Skeletal muscle tissue (tissue), 4 donors: ENCODE data around the gene TIPIN. TPM values are rescaled to one million over a fixed set of nuclear protein-coding genes. Genes with fewer than 3 reads are reported as not detected.
A peak's percentile ranks its signal among the peaks of the same experiment; 100 is the strongest.
"Not testable (repeated sequence)": the region's sequence is repeated elsewhere in the genome, so short reads cannot be mapped to it uniquely, and the experiment has no call there.

Experiments used
- H3K27ac ChIP-seq: one replicate; pipeline ENCODE4 v1.7.0; 2013; ENCODE audit warnings: mild to moderate bottlenecking, low read depth, low read length, inconsistent platforms
- H3K27me3 ChIP-seq, 3 donors: one replicate each; pipeline ENCODE4 v1.7.0; 2013; ENCODE audit warnings: low read length in 3 of 3; ENCODE audit not compliant: control insufficient read depth in 3 of 3, insufficient read depth in 3 of 3
- H3K36me3 ChIP-seq, 3 donors: one replicate each; pipeline ENCODE4 v1.7.0; 2013; ENCODE audit warnings: low read length in 3 of 3; ENCODE audit not compliant: control insufficient read depth in 3 of 3, insufficient read depth in 3 of 3
- H3K4me1 ChIP-seq, 3 donors: one replicate each; pipeline ENCODE4 v1.7.0; 2013; ENCODE audit warnings: low read length in 3 of 3, mild to moderate bottlenecking in 3 of 3; ENCODE audit not compliant: control insufficient read depth in 3 of 3, insufficient read depth in 3 of 3
- H3K4me3 ChIP-seq, 3 donors: one replicate each; pipeline ENCODE4 v1.7.0; 2013; ENCODE audit warnings: low read length in 3 of 3
- H3K9ac ChIP-seq, 3 donors: one replicate each; pipeline ENCODE4 v1.7.0; 2013; ENCODE audit warnings: low read length in 3 of 3, mild to moderate bottlenecking in 3 of 3, moderate library complexity in 2 of 3, low read depth in 1 of 3
- H3K9me3 ChIP-seq, 3 donors: one replicate each; pipeline ENCODE4 v1.7.0; 2013; ENCODE audit warnings: low read length in 3 of 3; ENCODE audit not compliant: control insufficient read depth in 3 of 3
- total RNA-seq: library from RNA; depleted of rRNA; stranded (reverse); fragments of >200 nt; gene quantifications from one replicate; pipeline ENCODE4 v1.2.3, GENCODE V29; 2014
- donor health status: Osteomylitis.

TIPIN gene
- total RNA-seq, 1 donor from 2014 or later, result 11.0 TPM

GRCh38 chr15:66386204-66387123 lies 30.0 kb upstream of the TIPIN start, which contains the start of gene MAP2K1:
MAP2K1 (plus strand) TSS chr15:66386912; CDS start chr15:66387348, 436 bp downstream.
- Histone ChIP-seq H3K4me3 (peak within 1 kb of the TSS; percentile 89 to 92 (median 90)), H3K27me3 (no peaks in the 10 kb centered on the region), H3K4me1 (peaks cover 17 to 45% (median 28%) of the 10 kb centered on the region in 3 donors), H3K9ac (peak within 1 kb of the TSS; percentile 86 to 95 (median 87)), H3K27ac (peak within 1 kb of the TSS; percentile 82), H3K9me3 (no peaks in the 10 kb centered on the region), H3K36me3 (no peaks in the 10 kb centered on the region)

- not testable (repeated sequence) for H3K9me3 ChIP-seq, H3K27ac ChIP-seq, H3K4me1 ChIP-seq, H3K9ac ChIP-seq, H3K27me3 ChIP-seq, H3K36me3 ChIP-seq, H3K4me3 ChIP-seq
Measured at GRCh38 chr15:66381376-66381775, 24.9 kb upstream of the TIPIN start.

DNA sequence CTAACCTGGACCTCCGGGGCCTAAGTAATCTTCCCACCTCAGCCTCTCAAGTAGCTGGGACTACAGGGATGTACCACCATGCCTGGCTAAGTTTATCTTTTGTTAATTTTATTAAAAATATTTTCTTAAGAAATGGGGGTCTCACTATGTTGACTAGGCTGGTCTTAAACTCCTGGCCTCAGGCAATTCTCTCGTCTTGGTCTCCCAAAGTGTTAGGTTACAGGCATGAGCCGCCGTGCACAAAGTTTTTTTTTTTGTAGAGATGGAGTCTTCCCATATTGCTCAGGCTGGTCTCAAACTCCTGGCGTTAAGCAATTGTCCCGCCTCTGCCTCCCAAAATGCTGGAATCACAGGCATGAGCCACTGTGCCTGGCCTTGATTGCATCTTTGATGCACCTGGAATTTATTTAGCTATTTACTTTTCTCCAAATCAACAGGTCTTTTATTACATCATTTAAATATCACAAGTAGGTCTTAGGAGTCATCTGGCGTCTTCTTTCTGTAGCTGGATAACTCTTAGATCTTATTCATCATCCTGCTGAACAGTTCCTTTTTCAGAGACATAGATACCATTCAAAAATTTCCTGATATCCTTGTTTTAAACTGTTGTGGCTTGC lies 22.4 kb upstream of the TIPIN start:
- no peaks in the 10 kb centered on the region for H3K4me1 ChIP-seq
- H3K27me3 ChIP-seq, result no peaks in the 10 kb centered on the region
- H3K4me3 ChIP-seq, result no peak overlapping the region
- H3K27ac ChIP-seq, result no peak overlapping the region
- no peak overlapping the region for H3K9ac ChIP-seq
- no peaks in the 10 kb centered on the region for H3K9me3 ChIP-seq
- no peaks in the 10 kb centered on the region for H3K36me3 ChIP-seq

DNA sequence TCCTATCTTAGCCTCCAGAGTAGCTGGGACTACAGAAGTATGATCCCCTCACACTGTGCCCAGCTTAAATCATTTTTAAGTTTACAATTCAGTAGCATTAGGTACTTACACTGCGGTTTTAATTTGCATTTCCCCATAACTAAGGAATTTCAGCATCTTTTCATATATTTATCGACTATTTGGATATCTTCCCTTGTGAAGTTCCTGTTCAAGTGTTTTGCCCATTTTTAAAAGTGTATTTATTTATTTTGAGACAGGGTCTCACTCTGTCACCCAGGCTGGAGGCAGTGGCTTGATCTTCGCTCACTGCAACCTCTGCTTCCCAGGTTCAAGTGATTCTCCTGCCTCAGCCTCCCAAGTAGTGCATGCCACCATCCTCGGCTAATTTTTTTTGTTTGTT lies 17.7 kb upstream of the TIPIN start:
- Histone ChIP-seq H3K36me3 (no peaks in the 10 kb centered on the region), H3K9ac (no peak overlapping the region), H3K4me3 (no peak overlapping the region), H3K27me3 (no peaks in the 10 kb centered on the region), H3K9me3 (no peaks in the 10 kb centered on the region), H3K27ac (no peak overlapping the region), H3K4me1 (peaks cover 0 to 6% (median 5%) of the 10 kb centered on the region in 3 donors)

DNA sequence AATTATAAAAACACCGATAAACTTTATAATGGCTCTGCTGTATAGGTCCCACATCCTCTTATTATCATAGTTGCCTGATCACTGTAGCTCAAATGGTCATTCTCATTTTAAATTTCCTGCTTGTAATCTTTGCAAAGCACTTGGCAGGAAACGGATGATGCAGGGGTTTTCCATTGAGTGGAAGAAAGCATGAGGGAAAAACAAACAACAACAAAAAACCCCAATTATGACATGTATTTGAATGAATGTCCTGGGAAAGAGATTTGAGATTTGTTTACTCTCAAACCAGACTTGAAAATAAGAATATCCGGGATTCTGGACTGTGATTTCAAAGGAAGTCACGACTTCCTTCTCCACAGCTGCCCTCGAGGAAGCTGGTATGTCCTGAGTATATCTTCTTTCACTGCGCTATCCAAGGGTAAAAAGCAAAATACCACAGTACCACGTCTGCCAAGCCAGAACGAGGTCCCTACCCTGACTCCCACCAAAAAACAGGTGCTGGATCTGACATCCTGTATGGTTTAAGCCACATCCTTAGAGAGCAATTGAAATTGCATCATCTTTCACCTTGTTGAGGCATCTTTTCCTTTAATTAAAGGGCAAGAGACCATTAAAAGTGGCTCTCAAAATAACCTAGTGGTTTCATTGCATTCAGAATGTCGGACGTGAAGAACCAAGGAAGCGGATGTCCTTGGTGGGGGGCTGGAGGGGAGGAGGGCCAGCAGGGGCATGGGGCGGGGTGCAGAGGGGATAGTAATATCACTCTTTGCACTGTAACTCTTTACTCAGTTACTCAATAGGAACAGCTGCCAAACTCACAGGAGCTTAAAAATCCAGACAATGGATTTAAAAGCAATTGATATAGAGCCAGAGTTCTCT lies 13.5 kb upstream of the TIPIN start:
- H3K9me3 ChIP-seq, result no peaks in the 10 kb centered on the region
- no peaks in the 10 kb centered on the region for H3K27me3 ChIP-seq
- H3K4me3 ChIP-seq, result peak overlapping the region; percentile 59 to 73 (median 71)
- H3K9ac ChIP-seq, result peak overlapping the region; percentile 25 to 67 (median 63)
- H3K4me1 ChIP-seq, result peaks cover 0 to 6% (median 5%) of the 10 kb centered on the region in 3 donors
- H3K27ac ChIP-seq, result peak overlapping the region; percentile 64
- H3K36me3 ChIP-seq, result no peaks in the 10 kb centered on the region

GRCh38 chr15:66364944-66365528 lies 8.6 kb upstream of the TIPIN start:
- no peaks in the 10 kb centered on the region for H3K9me3 ChIP-seq
- no peak overlapping the region for H3K4me3 ChIP-seq
- H3K27me3 ChIP-seq, result no peaks in the 10 kb centered on the region
- no peaks in the 10 kb centered on the region for H3K36me3 ChIP-seq
- H3K27ac ChIP-seq, result no peak overlapping the region
- H3K9ac ChIP-seq, result no peak overlapping the region
- H3K4me1 ChIP-seq, result peaks cover 0 to 4% (median 3%) of the 10 kb centered on the region in 3 donors

DNA sequence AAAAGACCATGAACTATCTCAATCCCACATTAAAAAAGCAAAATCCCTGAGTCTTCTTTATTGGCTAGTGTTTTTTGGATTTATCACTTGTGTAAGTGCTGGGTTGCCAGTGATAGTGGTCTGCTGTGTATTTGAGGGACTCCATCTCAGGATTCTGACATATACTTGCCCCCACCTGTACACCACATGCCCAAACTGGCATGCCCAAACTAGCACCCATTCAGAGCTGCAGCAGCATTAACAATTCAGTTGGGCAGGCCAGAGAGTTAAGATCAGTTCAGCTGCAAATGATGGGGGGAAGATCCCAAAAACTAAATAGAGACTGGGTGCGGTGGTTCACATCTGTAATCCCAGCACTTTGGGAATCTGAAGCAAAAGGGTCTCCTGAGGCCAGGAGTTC lies 6.3 kb upstream of the TIPIN start:
- H3K9ac ChIP-seq, result no peak overlapping the region
- H3K27me3 ChIP-seq, result no peaks in the 10 kb centered on the region
- no peaks in the 10 kb centered on the region for H3K4me1 ChIP-seq

DNA sequence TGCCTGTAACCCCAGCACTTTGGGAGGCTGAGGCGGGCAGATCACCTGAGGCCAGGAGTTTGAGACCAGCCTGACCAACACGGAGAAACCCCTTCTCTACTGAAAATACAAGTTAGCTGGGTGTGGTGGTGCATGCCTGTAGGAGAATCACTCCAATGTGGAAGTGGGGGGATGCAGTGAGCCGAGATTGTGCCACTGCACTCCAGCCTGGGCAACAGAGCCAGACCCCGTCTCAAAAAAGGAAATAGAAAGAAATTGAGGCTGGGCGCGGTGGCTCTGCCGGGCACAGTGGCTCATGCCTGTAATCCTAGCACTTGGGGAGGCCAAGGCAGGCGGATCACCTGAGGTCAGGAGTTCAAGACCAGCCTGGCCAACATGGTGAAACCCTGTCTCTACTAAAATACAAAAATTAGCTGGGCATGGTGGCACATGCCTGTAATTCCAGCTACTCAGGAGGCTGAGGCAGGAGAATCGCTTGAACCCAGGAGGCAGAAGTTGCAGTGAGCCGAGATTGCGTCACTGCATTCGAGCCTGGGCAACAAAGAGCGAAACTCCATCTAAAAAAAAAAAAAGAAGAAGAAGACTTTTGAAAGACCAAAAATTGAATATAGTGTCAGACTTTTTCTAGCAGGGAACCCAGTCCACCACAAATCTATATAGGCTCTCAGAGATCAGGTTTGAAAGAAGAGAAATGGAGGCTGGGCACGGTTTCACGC lies 5.4 kb upstream of the TIPIN start:
- not testable (repeated sequence) for H3K9me3 ChIP-seq, H3K4me3 ChIP-seq, H3K27ac ChIP-seq, H3K36me3 ChIP-seq, H3K27me3 ChIP-seq, H3K4me1 ChIP-seq, H3K9ac ChIP-seq

More for the DNA sequence above, 6.3 kb upstream of the TIPIN start:
- H3K4me3 ChIP-seq, result no peak overlapping the region
- H3K36me3 ChIP-seq, result no peaks in the 10 kb centered on the region
- no peak overlapping the region for H3K27ac ChIP-seq
- no peaks in the 10 kb centered on the region for H3K9me3 ChIP-seq

GRCh38 chr15:66359740-66360139 lies 3.3 kb upstream of the TIPIN start:
- Histone ChIP-seq H3K36me3 (no peaks in the 10 kb centered on the region), H3K27ac (no peak overlapping the region), H3K4me3 (no peak overlapping the region), H3K9ac (no peak overlapping the region), H3K9me3 (no peaks in the 10 kb centered on the region), H3K27me3 (no peaks in the 10 kb centered on the region), H3K4me1 (peaks cover 7 to 14% (median 10%) of the 10 kb centered on the region in 3 donors)
